HG03558 (cell line): ENCODE results near the gene AKT1.
"Not testable (repeated sequence)": the region's sequence is repeated elsewhere in the genome, so short reads cannot be mapped to it uniquely, and the experiment has no call there.

Experiments used
- ATAC-seq: cut with Tn5 transposase; IDR thresholded peaks from one replicate; pipeline ENCODE4 v1.9.1; 2021; ENCODE audit warnings: moderate number of reproducible peaks; ENCODE audit not compliant: unreplicated experiment; ENCODE audit errors: extremely low read depth

AKT1 gene

DNA sequence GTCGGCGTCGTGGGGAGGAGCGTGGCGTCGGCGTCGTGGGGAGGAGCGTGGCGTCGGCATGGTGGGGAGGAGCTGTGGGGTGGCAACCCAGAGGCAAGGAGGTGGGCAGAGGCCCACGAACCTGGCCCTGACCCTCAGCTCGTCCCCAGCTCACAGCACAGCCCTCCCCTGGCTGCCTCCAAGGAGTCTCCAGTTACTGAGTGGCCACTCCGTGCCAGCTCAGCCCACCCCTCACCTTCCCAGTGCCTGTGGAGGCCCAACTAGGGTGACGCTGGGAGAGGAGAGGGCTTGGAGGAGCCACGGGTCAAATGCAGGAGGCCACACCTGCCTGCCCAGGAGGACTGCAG lies 65.7 kb downstream of the AKT1 start:
- ATAC-seq: no peak

DNA sequence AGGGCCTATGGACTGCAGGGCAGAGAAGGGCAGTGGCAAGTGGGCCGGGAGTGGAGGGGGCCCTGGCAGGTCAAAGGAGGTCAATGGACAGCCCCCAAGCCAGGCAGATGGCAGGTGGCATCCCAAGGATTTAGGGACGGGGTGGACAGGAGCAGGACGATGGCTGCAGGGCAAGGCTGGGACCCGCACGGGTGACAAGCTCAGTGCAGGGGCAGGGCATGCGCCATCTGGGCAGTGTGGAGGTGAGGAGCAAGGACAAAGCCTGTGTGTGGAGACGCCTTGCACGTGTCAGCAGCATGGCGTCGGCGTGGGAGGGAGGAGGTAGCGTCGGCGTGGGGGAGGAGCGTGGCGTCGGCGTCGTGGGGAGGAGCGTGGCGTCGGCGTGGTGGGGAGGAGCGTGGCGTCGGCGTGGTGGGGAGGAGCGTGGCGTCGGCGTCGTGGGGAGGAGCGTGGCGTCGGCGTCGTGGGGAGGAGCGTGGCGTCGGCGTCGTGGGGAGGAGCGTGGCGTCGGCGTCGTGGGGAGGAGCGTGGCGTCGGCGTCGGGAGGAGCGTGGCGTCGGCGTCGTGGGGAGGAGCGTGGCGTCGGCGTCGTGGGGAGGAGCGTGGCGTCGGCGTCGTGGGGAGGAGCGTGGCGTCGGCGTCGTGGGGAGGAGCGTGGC lies 66.2 kb downstream of the AKT1 start:
- not testable (repeated sequence) for ATAC-seq

DNA sequence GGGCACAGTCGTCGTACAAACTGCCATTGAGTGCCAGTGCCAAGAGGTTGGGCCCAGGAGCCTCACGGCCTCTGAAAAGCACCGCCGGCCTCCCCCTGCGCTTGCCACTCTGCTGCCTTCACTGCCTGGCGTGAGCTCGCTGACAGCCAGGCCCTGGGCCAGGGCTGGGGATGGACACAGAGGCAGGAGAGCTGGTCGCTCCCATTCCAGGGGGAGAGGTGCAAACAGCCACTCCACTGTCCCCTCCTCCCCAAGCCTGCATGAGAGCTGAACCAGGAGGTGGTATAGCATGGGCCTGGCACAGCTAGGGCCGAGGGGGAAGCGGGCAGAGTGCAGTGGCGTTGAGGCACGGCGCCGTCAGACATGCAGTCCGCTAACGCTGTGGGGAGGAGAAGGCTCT lies 66.9 kb downstream of the AKT1 start:
- no peak for ATAC-seq

DNA sequence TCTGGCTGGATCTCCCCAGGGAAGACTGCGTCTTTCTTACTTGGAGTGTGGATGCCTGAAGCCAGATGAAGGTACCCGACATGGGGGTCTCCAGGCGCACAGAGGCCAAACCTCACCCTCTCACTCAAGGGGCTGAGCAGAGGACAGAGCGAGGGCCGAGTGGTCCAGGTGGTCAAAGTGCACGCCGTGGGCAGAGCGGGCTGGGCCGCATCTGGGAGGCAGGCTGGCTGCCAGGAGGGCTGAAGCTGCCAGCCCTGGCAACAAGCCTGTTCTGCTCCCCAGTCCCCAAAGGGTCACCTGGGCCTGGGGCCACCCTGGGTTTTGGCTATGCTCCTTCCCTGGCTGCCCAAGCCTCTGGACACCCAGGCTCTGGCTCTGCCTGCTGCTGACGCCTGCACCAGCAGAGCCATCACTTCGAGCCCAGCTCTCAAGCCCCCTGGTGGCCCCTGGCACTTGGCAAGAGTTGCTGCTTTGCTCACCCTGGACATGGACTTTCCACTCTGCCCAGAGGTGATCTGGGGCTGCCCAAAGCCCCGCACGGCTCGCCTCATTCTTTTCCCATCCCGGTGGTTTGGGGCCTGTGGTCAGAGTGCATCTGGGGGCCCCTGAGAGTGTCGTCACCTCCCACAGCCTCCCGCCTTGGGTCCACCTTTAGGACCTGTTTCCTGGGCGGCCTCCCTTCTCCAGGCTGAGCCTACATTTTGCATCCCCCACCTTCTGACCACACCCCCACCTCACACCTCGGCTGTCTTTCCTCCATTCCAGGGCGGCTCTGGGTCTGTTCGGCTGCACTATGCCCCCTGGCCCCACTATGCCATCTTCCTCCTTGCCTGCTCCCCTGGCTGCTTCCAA lies 68.7 kb downstream of the AKT1 start:
- ATAC-seq: no peak

DNA sequence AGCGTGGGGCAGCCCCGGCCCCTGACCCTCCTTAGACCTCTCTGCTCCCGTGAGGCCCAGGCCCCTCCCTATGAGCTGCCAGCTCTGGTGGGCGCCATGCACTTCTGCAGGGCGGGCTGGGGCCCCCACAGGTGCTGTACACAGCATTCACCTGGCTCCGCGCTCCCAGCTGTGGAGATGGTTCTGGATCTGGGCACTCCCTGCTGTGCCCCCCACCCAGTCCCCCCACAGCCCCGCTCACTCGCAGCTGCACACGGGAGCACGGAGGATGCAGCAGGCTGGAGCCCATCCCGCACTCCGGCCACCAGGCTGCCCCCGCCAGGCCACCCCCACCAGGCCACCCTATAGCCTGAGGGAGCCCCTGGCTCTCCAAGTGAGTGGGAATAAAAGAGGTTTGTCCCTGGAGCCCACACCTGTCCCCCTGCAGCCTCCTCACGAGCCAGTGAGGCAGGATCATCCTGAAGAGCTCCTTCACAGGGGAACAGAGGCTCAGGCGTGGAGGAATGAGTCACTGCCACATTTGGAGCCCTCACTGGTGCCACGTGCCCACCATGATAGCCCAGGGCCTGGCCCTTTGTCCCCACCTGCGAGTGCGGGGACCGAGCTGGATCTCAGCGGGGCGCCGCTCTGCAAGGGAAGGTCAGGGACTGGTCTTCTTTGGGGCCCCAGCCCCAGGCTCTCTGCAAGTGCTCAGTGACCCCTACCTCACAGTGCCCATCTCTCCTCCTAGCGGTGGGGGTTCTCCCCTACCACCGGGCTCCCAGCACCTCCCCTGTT lies 69.6 kb downstream of the AKT1 start:
- ATAC-seq: no peak

DNA sequence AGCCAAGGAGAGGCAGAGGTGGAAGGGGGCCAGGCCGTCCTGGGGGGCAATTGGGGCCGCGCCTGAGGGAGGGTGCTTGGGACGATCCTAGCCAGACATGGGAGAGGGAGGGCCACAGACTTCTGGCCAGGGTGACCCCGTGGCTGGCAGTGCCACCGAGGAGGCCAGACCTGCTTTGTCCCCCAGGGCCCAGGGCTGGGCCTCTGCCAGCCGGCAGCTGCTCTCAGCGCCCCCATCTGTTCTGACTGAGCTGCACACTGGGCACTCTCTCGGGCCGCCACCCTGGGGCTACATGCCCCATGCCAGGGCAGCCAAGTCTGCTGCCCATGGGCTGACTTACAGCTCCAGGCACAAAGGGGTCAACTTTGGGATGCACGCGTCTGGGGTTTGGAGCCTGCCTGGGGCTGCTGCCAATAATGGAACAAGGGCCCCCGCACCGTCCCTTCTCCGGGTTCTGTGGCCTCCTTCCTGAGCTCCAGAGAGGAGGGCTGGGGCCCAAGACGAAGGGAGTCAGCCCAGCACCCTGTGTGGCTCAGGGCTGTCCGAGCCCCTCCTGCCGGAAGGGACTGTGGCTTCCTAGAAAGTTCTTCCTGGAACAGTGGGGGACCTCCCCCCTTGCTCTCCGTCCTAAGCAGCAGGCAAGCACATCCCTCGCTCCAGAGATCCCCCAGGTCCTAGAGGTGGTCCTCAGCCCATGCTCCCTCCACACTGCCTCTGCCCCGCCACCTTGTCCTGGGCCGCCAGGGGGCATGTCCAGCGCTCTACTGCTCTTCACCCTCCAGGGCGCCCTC lies 70.4 kb downstream of the AKT1 start:
- no peak for ATAC-seq

DNA sequence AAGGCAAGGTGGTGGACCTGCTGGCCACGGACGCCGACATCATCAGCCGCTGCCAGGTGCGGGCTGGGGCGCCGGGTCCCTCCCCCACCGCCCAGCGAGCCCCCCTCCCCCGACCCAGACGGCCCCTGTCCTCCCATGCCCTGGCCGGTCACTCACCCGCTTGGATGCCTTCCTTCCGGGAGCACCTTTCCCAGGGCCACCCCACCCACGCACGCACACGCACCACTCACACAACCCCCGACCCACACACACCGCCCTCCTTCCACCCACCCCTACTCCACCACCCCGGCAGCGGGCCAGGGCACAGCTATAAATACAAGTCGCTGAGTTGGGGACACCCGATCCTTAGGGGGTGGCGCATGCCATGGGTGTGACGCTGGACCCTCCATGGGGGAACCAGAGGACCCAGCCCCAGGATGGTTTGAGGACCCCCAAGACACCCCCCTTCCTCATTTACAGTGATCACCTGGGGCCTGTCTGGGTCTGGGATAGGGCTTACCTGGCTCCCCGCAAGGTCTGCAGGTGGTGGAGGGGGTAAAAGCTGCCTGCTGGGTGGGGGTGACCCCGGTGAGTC lies 71.1 kb downstream of the AKT1 start:
- no peak for ATAC-seq

DNA sequence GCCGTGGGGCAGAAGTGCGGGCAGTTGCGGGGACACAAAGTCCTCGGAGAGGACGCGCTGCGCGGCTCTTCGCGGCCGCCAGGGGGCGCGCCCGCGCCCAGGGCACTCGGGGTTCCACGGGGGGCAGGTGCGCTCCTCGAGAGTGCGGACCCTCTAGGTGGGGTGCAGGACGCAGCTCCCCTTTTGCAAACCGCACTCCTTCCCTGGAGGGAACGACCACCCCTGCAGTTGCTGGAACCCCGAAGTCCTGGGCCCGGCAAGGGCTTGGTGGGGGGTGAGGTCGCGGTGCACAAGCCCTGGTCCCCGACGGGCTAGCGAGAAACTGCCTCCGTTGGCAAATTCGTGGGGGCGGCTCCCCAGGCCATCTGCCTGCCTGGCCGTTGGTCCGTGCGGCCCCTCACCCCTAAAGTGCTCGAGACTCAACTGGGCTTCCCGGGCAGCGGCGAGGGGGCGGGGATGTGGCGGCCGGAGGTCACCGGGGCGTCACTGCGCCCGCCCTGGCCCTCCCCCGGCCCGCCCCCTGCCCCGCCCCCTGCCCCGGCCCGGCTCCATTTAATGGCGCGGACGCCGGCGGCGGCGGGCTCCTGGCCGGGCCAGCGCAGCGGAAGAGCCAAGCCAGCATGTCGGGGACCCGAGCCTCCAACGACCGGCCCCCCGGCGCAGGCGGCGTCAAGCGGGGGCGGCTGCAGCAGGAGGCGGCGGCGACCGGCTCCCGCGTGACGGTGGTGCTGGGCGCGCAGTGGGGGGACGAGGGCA lies 71.7 kb downstream of the AKT1 start, which contains the start of gene ADSS1:
TSS of gene ADSS1 (plus strand) at position 579 of the 756 bp plus-strand sequence. CDS start at position 621, 42 bp downstream.
- no peak for ATAC-seq

DNA sequence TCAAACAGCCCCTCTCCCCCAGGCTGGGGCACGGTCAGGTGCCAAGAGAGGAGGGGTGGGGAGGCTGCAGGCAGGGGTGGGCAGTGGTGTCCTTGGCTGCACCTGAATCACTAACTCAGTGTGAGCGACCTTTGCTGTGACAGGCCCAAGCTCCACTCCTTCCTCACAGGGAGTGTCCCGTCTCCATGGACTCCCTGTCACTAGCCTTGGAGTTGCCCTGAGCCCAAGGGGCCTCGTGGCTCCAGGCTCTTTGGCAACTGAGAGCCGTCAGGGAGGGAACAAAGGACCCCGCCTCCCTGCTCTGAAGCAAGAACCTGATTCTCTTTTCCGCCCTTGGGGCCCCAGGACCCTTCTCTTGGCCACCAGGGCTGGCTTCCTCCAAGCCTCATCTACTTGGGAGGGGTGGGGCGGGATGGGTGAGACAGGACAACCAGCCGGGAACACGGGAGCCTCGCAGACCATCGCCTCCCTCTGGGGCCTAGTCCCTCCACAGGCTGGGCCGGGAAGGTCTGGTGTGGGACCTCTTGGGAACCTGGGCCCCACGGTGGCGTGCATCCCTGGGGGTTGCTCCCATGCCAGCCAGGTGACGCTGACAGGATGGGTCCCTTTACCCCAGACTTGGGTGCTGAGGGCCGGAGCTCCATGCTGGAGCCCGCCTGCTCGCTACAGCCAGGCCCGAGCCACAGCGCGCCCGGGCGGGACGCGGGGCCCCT lies 72.5 kb downstream of the AKT1 start:
- ATAC-seq: no peak

DNA sequence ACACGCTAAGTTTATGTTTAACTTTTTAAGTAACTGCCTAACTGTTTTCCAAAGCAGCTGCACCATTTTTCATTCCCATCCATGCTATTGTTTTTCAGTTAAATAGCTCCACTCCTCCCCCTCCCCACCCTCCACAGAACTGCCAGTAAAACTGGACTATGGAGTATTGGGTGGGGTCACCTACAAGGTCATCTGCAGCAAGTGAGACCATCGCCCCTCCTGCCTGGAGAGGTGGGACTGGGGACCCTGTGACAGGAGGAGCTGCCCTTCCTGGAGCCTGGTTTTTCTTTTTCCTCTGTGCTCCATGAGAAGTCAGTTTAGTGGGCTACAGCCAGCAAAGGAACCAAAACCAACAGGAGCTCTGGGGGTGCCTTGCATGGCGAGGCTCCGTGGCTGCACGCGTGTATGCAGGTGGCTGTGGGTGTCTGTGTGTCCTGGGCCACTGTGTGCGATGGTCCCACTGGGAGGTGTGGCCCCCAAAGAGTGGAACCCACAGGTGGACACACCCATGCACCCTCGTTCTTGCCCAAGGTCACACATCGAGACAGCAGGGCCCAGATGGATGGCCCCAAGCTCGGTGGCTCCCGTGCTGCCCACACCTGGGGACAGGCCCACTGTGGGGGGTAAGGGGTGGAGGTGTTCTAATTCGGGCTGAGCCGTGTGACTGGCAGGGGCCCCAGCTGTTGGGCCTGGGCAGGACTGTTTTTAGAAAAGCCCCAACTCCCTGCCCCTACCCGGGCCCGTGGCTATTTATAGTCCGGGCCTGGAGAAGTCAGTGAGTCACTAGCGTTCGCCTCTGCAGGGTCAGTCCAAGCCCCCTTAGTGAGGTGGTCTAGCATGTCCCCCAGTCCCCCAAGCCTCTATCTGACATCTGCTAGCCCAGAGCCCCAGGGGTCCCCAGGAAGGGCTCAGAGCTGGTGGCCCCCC lies 73.8 kb downstream of the AKT1 start:
- ATAC-seq: no peak
